GM18867 (cell line): Measurements from ENCODE around the gene ANO2.

Experiments
- ATAC-seq: cut with Tn5 transposase; IDR thresholded peaks from one replicate; pipeline ENCODE4 v1.9.1; 2021; ENCODE audit warnings: mild to moderate bottlenecking, moderate library complexity; ENCODE audit not compliant: unreplicated experiment

Gene ANO2

GRCh38 chr12:5522432-5523335, 422.4 kb downstream of the ANO2 start:
- ATAC-seq = no peak

GRCh38 chr12:5521456-5522325, 423.4 kb downstream of the ANO2 start:
- no peak for ATAC-seq

- ATAC-seq = no peak
Observed at GRCh38 chr12:5520831-5521230, 424.2 kb downstream of the ANO2 start.

- ATAC-seq = no peak
Observed at GRCh38 chr12:5520037-5520436, 425.0 kb downstream of the ANO2 start.

DNA sequence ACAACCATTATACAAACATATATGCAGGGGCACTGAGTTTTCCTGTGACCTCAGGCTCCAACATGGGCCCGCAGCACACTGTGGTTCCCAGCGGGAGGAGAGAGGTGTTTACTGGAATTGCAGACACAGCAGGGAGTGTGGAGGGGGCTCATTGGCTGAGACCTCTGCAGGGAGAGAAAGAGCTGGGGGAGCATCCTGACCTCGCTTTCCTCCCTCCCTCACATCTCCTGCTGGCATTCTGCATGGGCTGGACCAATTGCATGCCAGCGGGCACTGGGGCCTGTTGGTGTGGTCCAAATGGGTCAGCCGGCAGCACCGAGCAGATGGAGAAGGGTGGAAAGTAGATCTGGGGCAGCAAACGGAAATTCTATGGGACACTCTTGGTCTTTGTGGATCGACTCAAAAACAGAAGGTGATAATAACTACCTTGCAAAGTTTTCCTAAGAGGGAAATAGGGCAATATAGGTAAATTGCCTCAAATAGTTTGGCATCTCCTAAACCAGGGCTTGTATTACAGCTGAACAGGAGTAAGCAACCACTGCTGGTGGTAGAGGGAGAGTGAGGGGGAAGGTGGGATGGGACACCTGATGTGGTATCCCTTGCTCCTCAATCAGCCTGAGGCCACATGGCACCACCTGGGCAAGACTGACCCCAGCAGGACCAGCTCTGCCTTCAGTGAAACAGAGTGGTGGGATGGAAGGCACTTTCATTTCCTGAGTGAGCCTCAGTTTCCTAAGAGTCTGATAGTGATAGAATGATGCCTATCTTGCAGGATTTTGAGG, 426.3 kb downstream of the ANO2 start:
- ATAC-seq = no peak

DNA sequence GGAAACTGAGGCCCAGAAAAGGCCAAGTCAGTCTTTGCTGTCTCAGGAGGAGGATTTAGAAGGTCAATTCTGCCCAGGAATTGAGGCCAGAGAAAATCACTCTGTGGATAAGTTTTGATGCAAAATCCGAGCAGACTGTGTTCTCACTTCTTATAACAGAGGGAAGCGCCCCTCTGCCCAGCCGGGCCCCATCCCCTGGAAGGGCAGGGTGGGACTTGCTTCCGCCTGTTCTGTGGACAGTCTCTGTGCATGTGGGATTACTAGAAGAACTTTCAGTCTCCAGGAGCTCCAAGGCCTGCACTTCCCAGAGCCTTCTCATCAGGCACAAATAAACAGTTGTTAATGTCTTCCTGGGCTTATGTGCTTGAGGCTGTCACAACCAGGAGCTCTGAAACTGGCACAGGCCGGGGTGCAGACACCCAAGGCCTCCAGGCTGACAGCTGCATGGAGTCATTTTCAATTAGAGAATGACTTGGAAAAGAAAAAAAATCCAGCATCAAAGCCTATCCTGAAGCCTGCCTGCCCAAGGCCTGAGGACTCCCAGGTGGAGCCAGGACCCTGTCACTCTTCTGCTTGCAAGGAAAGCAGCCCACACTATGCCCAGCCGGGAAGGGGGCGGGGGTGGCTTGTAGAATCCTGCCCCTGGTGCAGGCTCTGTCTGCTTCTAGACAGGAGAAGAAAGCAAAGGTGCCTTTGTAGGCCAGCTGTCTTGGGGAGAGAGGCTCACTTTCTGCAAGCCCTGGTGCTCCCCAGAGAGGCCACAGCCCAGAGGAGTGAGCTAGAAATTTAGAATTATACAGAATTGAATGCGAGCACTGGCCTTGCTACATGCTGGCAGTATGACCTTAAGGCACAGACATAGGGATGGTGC, 428.5 kb downstream of the ANO2 start:
- ATAC-seq = no peak

GRCh38 chr12:5515458-5515857, 429.6 kb downstream of the ANO2 start:
- ATAC-seq = no peak

GRCh38 chr12:5514545-5514944, 430.5 kb downstream of the ANO2 start:
- no peak for ATAC-seq

DNA sequence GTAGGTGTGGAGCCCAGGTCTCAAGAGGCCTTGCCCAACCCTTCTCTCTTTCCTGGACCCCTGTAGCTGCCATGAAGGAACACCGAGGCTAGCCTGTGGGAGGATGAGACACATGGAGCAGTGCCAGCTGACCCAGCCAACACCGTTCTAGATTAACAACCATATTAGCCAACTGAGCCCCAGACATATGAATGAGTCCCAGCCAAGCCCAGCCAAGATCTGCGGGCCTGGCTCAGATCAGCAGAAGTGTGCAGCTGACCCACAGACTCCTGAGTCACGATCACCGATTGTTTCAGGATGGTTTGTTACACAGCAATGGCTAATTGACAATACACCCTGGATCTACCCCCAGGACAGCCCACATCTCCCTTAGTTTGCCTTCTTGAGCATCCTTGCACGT, 431.0 kb downstream of the ANO2 start:
- no peak for ATAC-seq

GRCh38 chr12:5513406-5513805, 431.7 kb downstream of the ANO2 start:
- no peak for ATAC-seq
